Iris pigment epithelial cell (primary cell): ENCODE measurements around the gene ZFHX3.

Source experiments
- DNase-seq: peaks from one replicate; pipeline ENCODE4 v3.0.0-alpha.2; 2011; ENCODE audit warnings: low read depth

Gene ZFHX3

GRCh38 chr16:72824027-72824426 lies 223.9 kb downstream of the ZFHX3 start:
- DNase-seq, result no peak

- no peak for DNase-seq
Observed at GRCh38 chr16:72821185-72821950, 226.6 kb downstream of the ZFHX3 start.

- peak; percentile 68 for DNase-seq
Observed at GRCh38 chr16:72819345-72819744, 228.6 kb downstream of the ZFHX3 start.

- DNase-seq, result no peak
Observed at GRCh38 chr16:72818236-72818845, 229.6 kb downstream of the ZFHX3 start.

GRCh38 chr16:72815348-72816318 lies 232.3 kb downstream of the ZFHX3 start:
- no peak for DNase-seq

GRCh38 chr16:72814226-72814625 lies 233.7 kb downstream of the ZFHX3 start:
- DNase-seq, result no peak

- DNase-seq, result no peak
Observed at GRCh38 chr16:72812672-72813071, 235.3 kb downstream of the ZFHX3 start.

- DNase-seq, result no peak
Observed at GRCh38 chr16:72811876-72812275, 236.1 kb downstream of the ZFHX3 start.

- no peak for DNase-seq
Observed at GRCh38 chr16:72811188-72811720, 236.7 kb downstream of the ZFHX3 start.

GRCh38 chr16:72810480-72810879 lies 237.4 kb downstream of the ZFHX3 start:
- no peak for DNase-seq

- DNase-seq, result no peak
Observed at GRCh38 chr16:72809446-72809845, 238.5 kb downstream of the ZFHX3 start.

GRCh38 chr16:72808754-72809153 lies 239.2 kb downstream of the ZFHX3 start:
- DNase-seq, result no peak

- DNase-seq, result no peak
Observed at GRCh38 chr16:72807245-72807644, 240.7 kb downstream of the ZFHX3 start.

GRCh38 chr16:72805486-72805885 lies 242.4 kb downstream of the ZFHX3 start:
- DNase-seq, result no peak

- no peak for DNase-seq
Observed at GRCh38 chr16:72800524-72801161, 247.3 kb downstream of the ZFHX3 start.

- DNase-seq, result no peak
Observed at GRCh38 chr16:72798264-72798663, 249.7 kb downstream of the ZFHX3 start.

- DNase-seq, result no peak
Observed at GRCh38 chr16:72797621-72798020, 250.3 kb downstream of the ZFHX3 start.

- no peak for DNase-seq
Observed at GRCh38 chr16:72796222-72796621, 251.7 kb downstream of the ZFHX3 start.

- DNase-seq, result no peak
Observed at GRCh38 chr16:72794986-72795385, 252.9 kb downstream of the ZFHX3 start.

GRCh38 chr16:72794319-72794718 lies 253.6 kb downstream of the ZFHX3 start:
- no peak for DNase-seq

GRCh38 chr16:72793716-72794115 lies 254.2 kb downstream of the ZFHX3 start:
- no peak for DNase-seq

GRCh38 chr16:72793017-72793416 lies 254.9 kb downstream of the ZFHX3 start:
- no peak for DNase-seq
